Measurements from ENCODE around the gene TMEM151B.

DNA sequence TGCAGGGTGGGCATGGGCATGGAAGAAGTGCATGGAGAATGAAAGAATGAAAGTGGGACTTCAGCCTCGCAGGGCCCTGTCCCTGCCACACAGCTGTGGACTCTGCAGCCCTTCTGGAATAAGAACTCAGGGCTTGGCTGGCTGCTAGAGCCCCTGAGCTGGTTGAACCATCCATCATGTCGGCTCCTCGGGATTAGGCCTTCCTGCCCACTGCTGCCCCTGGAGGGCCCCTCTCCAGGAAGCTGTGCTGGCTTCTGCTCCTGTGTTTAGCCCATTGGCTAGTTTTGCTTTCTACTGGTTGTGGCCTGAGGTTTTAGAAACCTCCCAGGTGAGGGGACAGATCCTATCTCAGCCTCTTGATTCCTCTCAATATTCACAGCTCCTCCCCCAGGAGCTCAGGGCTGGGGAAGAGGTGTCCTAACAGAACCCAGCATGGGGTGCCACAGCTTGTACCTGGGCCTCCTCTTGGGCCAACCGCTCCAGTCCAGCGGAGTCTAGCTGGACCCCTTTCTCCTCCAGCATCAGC lies 35.0 kb downstream of the TMEM151B start:
- TF ChIP-seq, protein P1, sequence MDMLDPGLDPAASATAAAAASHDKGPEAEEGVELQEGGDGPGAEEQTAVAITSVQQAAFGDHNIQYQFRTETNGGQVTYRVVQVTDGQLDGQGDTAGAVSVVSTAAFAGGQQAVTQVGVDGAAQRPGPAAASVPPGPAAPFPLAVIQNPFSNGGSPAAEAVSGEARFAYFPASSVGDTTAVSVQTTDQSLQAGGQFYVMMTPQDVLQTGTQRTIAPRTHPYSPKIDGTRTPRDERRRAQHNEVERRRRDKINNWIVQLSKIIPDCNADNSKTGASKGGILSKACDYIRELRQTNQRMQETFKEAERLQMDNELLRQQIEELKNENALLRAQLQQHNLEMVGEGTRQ (IDR thresholded peaks at IDR 0.05; ENCODE audit: low read depth, low read length): no peak
- TF ChIP-seq, protein P2, sequence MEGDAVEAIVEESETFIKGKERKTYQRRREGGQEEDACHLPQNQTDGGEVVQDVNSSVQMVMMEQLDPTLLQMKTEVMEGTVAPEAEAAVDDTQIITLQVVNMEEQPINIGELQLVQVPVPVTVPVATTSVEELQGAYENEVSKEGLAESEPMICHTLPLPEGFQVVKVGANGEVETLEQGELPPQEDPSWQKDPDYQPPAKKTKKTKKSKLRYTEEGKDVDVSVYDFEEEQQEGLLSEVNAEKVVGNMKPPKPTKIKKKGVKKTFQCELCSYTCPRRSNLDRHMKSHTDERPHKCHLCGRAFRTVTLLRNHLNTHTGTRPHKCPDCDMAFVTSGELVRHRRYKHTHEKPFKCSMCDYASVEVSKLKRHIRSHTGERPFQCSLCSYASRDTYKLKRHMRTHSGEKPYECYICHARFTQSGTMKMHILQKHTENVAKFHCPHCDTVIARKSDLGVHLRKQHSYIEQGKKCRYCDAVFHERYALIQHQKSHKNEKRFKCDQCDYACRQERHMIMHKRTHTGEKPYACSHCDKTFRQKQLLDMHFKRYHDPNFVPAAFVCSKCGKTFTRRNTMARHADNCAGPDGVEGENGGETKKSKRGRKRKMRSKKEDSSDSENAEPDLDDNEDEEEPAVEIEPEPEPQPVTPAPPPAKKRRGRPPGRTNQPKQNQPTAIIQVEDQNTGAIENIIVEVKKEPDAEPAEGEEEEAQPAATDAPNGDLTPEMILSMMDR (conservative IDR thresholded peaks at IDR 0.05; ENCODE audit: low read depth, low read length): no peak
- TF ChIP-seq MAZ (IDR thresholded peaks at IDR 0.05; ENCODE audit: borderline replicate concordance, low read depth, low read length) (no peak), CEBPB (IDR thresholded peaks at IDR 0.05; ENCODE audit: low read depth, low read length) (no peak), POLR2A (IDR thresholded peaks at IDR 0.05; ENCODE audit: low read depth, low read length) (no peak), RCOR1 (IDR thresholded peaks at IDR 0.05; ENCODE audit: insufficient replicate concordance, low read length) (no peak), BHLHE40 (IDR thresholded peaks at IDR 0.05; ENCODE audit: low read depth, low read length) (no peak), RAD21 (IDR thresholded peaks at IDR 0.05; ENCODE audit: low read length) (no peak), SMC3 (IDR thresholded peaks at IDR 0.05; ENCODE audit: low read depth, low read length) (no peak), CHD1 (IDR thresholded peaks at IDR 0.05; ENCODE audit: low read depth, low read length) (no peak), RFX5 (IDR thresholded peaks at IDR 0.05; ENCODE audit: low read depth, low read length) (no peak), FOS (IDR thresholded peaks at IDR 0.05; ENCODE audit: low read depth, low read length) (no peak), MXI1 (IDR thresholded peaks at IDR 0.05; ENCODE audit: borderline replicate concordance, low read depth, low read length) (no peak)
- TF ChIP-seq, protein P3, sequence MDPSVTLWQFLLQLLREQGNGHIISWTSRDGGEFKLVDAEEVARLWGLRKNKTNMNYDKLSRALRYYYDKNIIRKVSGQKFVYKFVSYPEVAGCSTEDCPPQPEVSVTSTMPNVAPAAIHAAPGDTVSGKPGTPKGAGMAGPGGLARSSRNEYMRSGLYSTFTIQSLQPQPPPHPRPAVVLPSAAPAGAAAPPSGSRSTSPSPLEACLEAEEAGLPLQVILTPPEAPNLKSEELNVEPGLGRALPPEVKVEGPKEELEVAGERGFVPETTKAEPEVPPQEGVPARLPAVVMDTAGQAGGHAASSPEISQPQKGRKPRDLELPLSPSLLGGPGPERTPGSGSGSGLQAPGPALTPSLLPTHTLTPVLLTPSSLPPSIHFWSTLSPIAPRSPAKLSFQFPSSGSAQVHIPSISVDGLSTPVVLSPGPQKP (IDR thresholded peaks at IDR 0.05; ENCODE audit: borderline replicate concordance, low read depth, low read length): no peak
